LNCaP clone FGC (cell line): ENCODE results near the gene FAM120B.
"Not testable (repeated sequence)": the region's sequence is repeated elsewhere in the genome, so short reads cannot be mapped to it uniquely, and the experiment has no call there.

ENCODE experiments used
- DNase-seq: peaks from one replicate; pipeline ENCODE4 v3.0.0-alpha.2; 2011; ENCODE audit warnings: low read depth
- H3K4me3 ChIP-seq: 2 replicates; pipeline ENCODE4 v1.5.1; 2011; ENCODE audit warnings: mild to moderate bottlenecking, low read depth, low read length, control low read depth
- TF ChIP-seq, protein P1 (sequence below): IDR thresholded peaks from 2 replicates; pipeline ENCODE4 v1.5.1; 2012; ENCODE audit warnings: mild to moderate bottlenecking; ENCODE audit not compliant: control insufficient read depth, insufficient read depth; ENCODE audit errors: extremely low read depth

Gene FAM120B

DNA sequence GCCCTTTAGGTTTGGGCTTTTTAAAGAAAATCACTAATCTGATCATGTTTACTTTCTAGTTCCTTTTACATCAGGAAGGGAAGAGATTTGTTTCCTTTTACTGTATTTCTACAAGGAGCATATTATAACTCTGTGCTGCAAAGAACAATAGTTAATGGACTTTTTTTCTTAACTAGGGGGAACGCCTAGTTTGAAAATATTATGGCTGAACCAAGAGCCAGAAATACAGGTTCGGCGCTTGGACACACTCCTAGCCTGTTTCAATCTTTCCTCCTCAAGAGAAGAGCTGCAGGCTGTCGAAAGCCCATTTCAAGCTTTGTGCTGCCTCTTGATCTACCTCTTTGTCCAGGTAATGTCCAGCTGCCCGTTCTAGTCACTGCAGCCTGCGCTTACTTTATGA is 41.4 kb downstream of the FAM120B start:
- DNase-seq = no peak
- TF ChIP-seq, protein P1, sequence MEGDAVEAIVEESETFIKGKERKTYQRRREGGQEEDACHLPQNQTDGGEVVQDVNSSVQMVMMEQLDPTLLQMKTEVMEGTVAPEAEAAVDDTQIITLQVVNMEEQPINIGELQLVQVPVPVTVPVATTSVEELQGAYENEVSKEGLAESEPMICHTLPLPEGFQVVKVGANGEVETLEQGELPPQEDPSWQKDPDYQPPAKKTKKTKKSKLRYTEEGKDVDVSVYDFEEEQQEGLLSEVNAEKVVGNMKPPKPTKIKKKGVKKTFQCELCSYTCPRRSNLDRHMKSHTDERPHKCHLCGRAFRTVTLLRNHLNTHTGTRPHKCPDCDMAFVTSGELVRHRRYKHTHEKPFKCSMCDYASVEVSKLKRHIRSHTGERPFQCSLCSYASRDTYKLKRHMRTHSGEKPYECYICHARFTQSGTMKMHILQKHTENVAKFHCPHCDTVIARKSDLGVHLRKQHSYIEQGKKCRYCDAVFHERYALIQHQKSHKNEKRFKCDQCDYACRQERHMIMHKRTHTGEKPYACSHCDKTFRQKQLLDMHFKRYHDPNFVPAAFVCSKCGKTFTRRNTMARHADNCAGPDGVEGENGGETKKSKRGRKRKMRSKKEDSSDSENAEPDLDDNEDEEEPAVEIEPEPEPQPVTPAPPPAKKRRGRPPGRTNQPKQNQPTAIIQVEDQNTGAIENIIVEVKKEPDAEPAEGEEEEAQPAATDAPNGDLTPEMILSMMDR = no peak
- no peak overlapping the region for H3K4me3 ChIP-seq

DNA sequence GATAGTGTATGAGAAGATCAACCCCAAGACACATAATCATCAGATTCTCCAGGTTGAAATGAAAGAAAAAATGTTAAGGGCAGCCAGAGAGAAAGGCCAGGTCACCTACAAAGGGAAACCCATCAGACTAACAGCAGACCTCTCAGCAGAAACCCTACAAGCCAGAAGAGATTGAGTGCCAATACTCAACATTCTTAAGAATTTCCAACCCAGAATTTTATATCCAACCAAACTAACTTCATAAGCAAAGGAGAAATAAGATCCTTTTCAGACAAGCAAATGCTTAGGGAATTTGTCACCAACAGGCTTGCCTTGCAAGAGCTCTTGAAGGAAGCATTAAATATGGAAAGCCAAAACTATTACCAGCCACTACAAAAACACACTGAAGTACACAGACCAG is 44.9 kb downstream of the FAM120B start:
- DNase-seq, H3K4me3 ChIP-seq: not testable (repeated sequence)

GRCh38 chr6:170355190-170355589 is 48.6 kb downstream of the FAM120B start:
- not testable (repeated sequence) for DNase-seq, H3K4me3 ChIP-seq

DNA sequence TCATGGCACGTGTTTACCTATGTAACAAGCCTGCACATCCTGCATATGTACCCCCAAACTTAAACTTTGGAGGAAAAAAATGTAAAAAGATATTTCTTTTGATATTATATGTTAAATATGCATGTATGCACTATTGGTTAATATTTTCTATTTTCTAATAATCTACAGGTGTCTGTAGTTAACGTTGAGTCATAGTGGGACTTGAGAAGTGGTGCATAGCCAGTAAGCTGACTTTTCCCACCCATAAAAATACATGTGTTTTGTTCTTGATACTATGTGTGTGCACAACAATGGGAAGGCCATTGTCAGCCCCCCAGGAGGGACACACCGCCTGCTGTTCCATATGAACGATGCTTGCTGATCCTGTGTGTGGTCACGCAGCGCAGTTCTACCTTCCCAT is 49.1 kb downstream of the FAM120B start:
- H3K4me3 ChIP-seq = no peak overlapping the region
- no peak for DNase-seq
- TF ChIP-seq, protein P1 = no peak

- no peak for DNase-seq
- TF ChIP-seq, protein P1 = no peak
- H3K4me3 ChIP-seq = no peak overlapping the region
Measured at GRCh38 chr6:170357812-170358211, 51.3 kb downstream of the FAM120B start.

DNA sequence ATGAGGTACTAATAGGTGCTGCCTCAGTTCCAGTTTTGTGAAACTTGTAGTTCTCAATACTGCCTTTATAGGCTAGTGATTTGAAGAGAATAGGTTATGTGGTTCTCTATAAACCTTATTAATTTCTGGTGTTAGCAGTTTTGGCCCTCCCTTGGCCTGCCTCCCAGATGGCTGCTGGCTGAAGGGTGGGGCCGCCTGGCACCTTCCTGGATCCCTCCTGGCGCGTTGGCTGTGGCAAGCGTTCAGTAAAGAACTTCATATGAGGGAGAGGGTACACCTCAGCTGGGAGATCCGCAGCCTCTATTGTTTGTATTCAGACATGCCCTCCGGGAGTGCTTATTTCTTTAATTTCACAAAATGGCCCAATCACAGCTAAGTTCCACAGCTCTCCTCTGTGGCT is 51.9 kb downstream of the FAM120B start:
- no peak for DNase-seq
- H3K4me3 ChIP-seq = no peak overlapping the region
- TF ChIP-seq, protein P1 = no peak

DNA sequence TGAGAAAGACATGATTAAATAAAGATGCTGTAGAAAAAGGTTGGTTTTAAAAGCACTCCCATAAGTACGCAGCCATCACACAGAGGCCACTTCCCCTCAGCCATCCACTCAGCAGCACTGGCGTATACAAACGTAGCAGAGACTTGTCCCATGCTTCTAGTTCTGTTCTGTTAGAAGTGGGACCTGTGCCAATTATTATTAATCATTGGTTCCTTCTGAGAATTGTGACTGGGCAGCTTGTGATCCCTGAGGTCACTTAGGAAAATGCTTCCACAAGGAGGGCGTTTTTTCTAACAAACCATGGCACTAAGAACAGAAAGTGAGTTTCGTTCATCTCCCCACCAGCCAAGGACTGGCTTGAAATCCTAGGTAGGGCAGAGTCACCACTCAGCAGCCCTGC is 53.9 kb downstream of the FAM120B start:
- no peak for DNase-seq
- H3K4me3 ChIP-seq = no peak overlapping the region
- TF ChIP-seq, protein P1 = no peak

GRCh38 chr6:170361335-170361734 is 54.8 kb downstream of the FAM120B start:
- no peak overlapping the region for H3K4me3 ChIP-seq
- TF ChIP-seq, protein P1 = no peak
- DNase-seq = no peak
